Astrocyte of the cerebellum (primary cell): Measurements from ENCODE around the gene SERPINB12.
A peak's percentile ranks its signal among the peaks of the same experiment; 100 is the strongest.

Experiments
- DNase-seq: peaks from one replicate; pipeline ENCODE4 v3.0.0-alpha.2; 2011; ENCODE audit warnings: low read depth
- H3K4me3 ChIP-seq: 2 replicates; pipeline ENCODE4 v1.5.1; 2011; ENCODE audit warnings: mild to moderate bottlenecking, low read depth, low read length, moderate library complexity
- CTCF ChIP-seq: IDR thresholded peaks from 2 replicates; pipeline ENCODE4 v1.5.1; 2012; ENCODE audit warnings: low read length, low read depth, moderate library complexity, mild to moderate bottlenecking; ENCODE audit errors: missing control alignments
- in situ Hi-C: cut with HindIII; loops from 2 replicates; pipeline ENCODE4 v1.10.0; 2017; ENCODE audit warnings: low sequenced_read_pairs

Gene SERPINB12

DNA sequence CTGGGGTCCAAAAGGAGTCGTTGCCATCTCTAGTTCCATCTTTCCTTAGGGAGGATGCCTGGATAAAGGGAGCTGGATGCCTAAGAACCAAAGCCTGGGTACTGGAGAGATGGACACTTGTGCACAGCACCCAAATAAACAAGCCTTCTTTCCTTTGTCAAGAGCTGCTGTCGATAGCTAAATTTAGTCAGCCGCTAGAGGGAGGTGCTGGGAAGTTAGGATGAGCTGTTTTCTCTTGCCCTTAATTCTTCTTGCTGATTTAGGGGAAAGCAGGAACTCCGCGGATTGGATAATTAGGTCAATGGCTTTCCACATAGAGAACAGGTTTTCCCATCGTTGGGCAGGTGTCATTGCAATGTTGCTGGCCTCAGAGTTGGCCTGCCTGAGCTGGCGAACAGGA lies 30.9 kb upstream of the SERPINB12 start:
- H3K4me3 ChIP-seq, result no peak overlapping the region
- peak; percentile 13 for DNase-seq
- in situ Hi-C loops, result loop anchor here (25.0 kb wide), 1 partner anchor 326 kb away; no protein-coding TSS in a partner anchor
- TF ChIP-seq CTCF, result peak; percentile 72

DNA sequence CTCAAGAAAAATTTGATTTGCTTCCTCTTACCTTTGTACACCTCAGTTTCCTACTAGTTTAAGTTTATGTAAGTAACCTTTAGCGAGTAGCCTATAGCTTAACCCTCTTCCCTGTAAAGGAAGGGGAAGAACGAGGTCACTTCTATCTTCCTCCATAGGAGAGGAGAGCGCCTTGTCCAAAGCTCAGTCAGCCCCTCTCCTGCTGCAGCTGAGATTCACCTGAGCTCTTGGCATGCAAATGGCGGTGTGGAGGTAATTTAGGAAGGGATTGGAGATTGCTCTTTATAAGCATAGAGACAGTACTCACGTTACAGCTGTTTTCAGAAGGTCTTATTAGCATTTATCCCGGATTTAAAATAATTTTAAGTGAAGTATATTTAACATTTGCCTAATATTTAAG lies 27.8 kb upstream of the SERPINB12 start:
- no peak for DNase-seq
- TF ChIP-seq CTCF, result no peak
- in situ Hi-C loops, result loop anchor here (25.0 kb wide), 1 partner anchor 323 kb away; no protein-coding TSS in a partner anchor
- no peak overlapping the region for H3K4me3 ChIP-seq

DNA sequence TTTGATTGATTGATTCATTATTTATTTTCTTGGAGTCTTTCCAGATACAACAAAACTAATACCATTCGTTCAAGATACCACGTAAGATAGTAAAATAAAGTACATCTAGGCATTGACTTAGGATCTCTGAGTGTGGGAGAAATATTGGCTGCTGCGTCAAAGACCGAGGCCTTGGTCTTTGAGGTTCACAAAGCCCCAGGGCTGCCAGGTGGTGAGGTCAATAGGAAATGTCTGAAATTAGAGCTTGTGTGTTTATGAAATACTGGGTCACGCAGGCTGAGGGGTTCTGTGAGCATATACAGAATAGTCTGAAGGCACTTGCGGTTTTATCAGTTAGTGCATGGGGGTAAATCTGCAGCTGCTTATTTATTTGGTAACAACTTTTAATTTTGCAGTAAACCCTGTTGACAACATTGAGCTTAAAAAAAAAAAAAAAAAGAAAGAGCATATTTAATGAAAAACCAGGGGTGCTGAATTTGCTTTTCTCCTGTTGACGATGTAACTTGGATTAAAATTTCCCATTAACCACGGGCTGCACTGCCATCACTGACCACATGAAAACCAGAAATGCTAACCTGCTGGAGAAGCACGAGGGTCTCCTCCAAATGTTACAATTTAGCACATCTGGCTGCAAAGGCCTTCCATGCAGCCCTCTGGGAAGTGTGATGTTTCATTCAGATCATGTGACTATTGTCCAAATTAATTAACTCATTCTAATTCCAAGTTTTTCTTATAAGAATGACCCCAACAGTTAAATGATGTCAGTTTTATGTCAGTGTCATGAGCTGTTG lies 27.1 kb upstream of the SERPINB12 start:
- in situ Hi-C loops, result loop anchor here (25.0 kb wide), 1 partner anchor 322 kb away; no protein-coding TSS in a partner anchor
- no peak overlapping the region for H3K4me3 ChIP-seq
- no peak for TF ChIP-seq CTCF
- DNase-seq, result no peak

DNA sequence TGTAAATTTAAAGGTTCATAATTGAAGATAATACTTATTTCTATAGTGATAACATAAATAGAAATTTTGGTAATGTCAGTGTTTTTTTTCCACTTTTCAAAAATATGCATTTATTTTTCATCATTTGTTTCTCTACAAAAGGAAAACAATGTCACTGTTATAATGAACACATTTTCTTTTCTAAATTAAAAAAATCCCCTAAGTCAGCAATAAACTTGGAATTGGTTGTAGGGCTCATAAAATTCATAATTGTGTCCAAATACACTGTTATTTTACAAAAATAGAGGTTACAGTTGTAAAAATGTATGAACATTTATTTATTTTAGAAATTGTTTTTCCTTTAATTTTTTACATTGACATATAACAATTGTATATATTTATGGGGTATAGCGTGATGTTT lies 26.4 kb upstream of the SERPINB12 start:
- in situ Hi-C loops, result loop anchor here (25.0 kb wide), 1 partner anchor 322 kb away; no protein-coding TSS in a partner anchor
- H3K4me3 ChIP-seq, result no peak overlapping the region
- no peak for DNase-seq
- no peak for TF ChIP-seq CTCF

GRCh38 chr18:63518178-63519012 lies 23.8 kb upstream of the SERPINB12 start:
- DNase-seq, result peak; percentile 71
- in situ Hi-C loops, result loop anchor here (25.0 kb wide), 1 partner anchor 319 kb away; no protein-coding TSS in a partner anchor
- H3K4me3 ChIP-seq, result no peak overlapping the region
- peak; percentile 60 for TF ChIP-seq CTCF

DNA sequence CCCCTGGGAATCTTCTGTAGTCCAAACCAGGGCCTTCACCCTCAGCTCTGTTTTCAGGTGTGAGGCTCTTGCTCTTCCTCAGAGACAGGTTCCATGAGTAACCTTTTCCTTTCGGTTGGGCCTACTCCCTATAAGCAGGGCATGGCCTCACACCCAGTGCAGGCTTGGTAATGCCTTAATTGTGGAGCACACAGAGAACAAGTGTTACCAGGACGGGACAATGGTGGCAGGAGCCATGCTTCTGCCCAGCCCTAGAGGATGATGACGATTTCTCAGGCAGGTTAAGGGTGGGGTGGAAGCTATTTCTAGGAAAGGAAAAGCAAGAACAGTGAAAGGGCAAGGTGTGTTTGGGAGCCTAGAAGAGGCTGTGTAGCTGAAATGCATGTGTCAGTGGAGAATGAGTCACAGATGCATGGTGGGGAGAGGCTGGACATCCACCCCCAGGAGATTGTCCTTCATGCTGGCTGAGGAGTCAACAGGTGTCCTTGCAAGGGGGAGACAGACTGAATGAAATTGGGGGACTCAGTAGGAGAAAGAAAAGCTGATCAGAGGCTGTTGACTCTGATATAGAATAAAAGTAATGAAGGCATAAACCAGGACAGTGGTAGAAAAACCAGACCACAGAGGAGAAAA lies 22.0 kb upstream of the SERPINB12 start:
- DNase-seq, result no peak
- in situ Hi-C loops, result loop anchor here (25.0 kb wide), 1 partner anchor 317 kb away; no protein-coding TSS in a partner anchor
- no peak for TF ChIP-seq CTCF
- no peak overlapping the region for H3K4me3 ChIP-seq
